GM12891 (cell line): Measurements from ENCODE around the gene PKNOX2. TPM values are rescaled to one million over a fixed set of nuclear protein-coding genes. Genes with fewer than 3 reads are reported as not detected.

Experiments used
- DNase-seq: peaks from one replicate; pipeline ENCODE4 v3.0.0; 2011; ENCODE audit warnings: low spot score; ENCODE audit not compliant: insufficient read length
- FAIRE-seq: peaks from 2 replicates; lab custom pipeline; 2011; peaks lifted over from hg19 to GRCh38; lab: Jason Lieb, UNC
- PAX5 ChIP-seq: IDR thresholded peaks from 2 replicates; pipeline ENCODE4 v1.6.1; 2011; ENCODE audit warnings: low read length, moderate library complexity, mild to moderate bottlenecking; ENCODE audit not compliant: insufficient read depth, severe bottlenecking
- POLR2A ChIP-seq: IDR thresholded peaks from 2 replicates; pipeline ENCODE4 v1.6.1; 2011; ENCODE audit warnings: low read depth, low read length, control low read depth
- POLR2AphosphoS5 ChIP-seq: IDR thresholded peaks from 2 replicates; pipeline ENCODE4 v1.6.1; 2011; ENCODE audit warnings: low read depth, low read length, control low read depth
- POU2F2 ChIP-seq: IDR thresholded peaks from 2 replicates; pipeline ENCODE4 v1.6.1; 2011; ENCODE audit warnings: low read depth, mild to moderate bottlenecking, control low read depth, low read length, moderate library complexity
- SPI1 ChIP-seq: IDR thresholded peaks from 2 replicates; pipeline ENCODE4 v1.6.1; 2011; ENCODE audit warnings: low read depth, low read length, control low read depth
- TAF1 ChIP-seq: IDR thresholded peaks from 2 replicates; pipeline ENCODE4 v1.6.1; 2011; ENCODE audit warnings: low read depth, low read length, control low read depth
- polyA plus RNA-seq: library from polyadenylated mRNA; unstranded; fragments of >200 nt; gene quantifications from one replicate; pipeline ENCODE4 v1.2.1, GENCODE V29; 2012; ENCODE audit warnings: low read depth, missing spikeins, inconsistent platforms; ENCODE audit not compliant: missing spikeins

The PKNOX2 gene
- not detected for polyA plus RNA-seq

GRCh38 chr11:125164422-125165110, at the start of gene PKNOX2:
PKNOX2 (plus strand) TSS chr11:125164751; CDS start chr11:125351306, 186,555 bp downstream.
- DNase-seq (peak; percentile 71), FAIRE-seq (peak; percentile 41)
- TF ChIP-seq TAF1 (no peak), POLR2A (no peak), POLR2AphosphoS5 (no peak), SPI1 (no peak), PAX5 (no peak), POU2F2 (no peak)

GRCh38 chr11:125117429-125117828, 47.1 kb upstream of the PKNOX2 start:
- DNase-seq (no peak), FAIRE-seq (no peak)
- no peak for TF ChIP-seq POLR2A
- TF ChIP-seq POLR2AphosphoS5: no peak
- no peak for TF ChIP-seq SPI1
- TF ChIP-seq TAF1: no peak
- TF ChIP-seq PAX5: no peak
- TF ChIP-seq POU2F2: no peak

GRCh38 chr11:125123194-125123946, 41.2 kb upstream of the PKNOX2 start:
- FAIRE-seq (no peak), DNase-seq (no peak)
- TF ChIP-seq POLR2AphosphoS5 (no peak), SPI1 (no peak), POU2F2 (no peak), PAX5 (no peak), POLR2A (no peak)

GRCh38 chr11:125123947-125124617, 40.5 kb upstream of the PKNOX2 start:
- FAIRE-seq: no peak
- TF ChIP-seq PAX5 (no peak), POLR2AphosphoS5 (no peak), TAF1 (no peak), POU2F2 (no peak), POLR2A (no peak), SPI1 (no peak)

GRCh38 chr11:125124618-125124992, 39.9 kb upstream of the PKNOX2 start:
- no peak for TF ChIP-seq POLR2AphosphoS5
- TF ChIP-seq TAF1: no peak
- no peak for TF ChIP-seq SPI1
- TF ChIP-seq POLR2A: no peak
- TF ChIP-seq POU2F2: no peak
- no peak for TF ChIP-seq PAX5
- DNase-seq (no peak), FAIRE-seq (no peak)

More at GRCh38 chr11:125123947-125124617, 40.5 kb upstream of the PKNOX2 start:
- DNase-seq: no peak

- DNase-seq (no peak), FAIRE-seq (no peak)
- no peak for TF ChIP-seq TAF1
- no peak for TF ChIP-seq POU2F2
- TF ChIP-seq SPI1: no peak
- no peak for TF ChIP-seq POLR2AphosphoS5
Observed at GRCh38 chr11:125128450-125128849, 36.1 kb upstream of the PKNOX2 start.

- DNase-seq (no peak), FAIRE-seq (no peak)
- TF ChIP-seq PAX5 (no peak), POLR2A (no peak), POU2F2 (no peak), TAF1 (no peak), POLR2AphosphoS5 (no peak), SPI1 (no peak)
Observed at GRCh38 chr11:125129316-125129993, 35.1 kb upstream of the PKNOX2 start.

GRCh38 chr11:125132071-125132470, 32.5 kb upstream of the PKNOX2 start:
- no peak for FAIRE-seq
- no peak for TF ChIP-seq POU2F2
- no peak for TF ChIP-seq POLR2AphosphoS5
- no peak for TF ChIP-seq PAX5
- no peak for TF ChIP-seq SPI1
- TF ChIP-seq POLR2A: no peak
- TF ChIP-seq TAF1: no peak
- DNase-seq: no peak

- DNase-seq: no peak
- TF ChIP-seq TAF1 (no peak), SPI1 (no peak), PAX5 (no peak), POLR2AphosphoS5 (no peak), POU2F2 (no peak), POLR2A (no peak)
- FAIRE-seq: no peak
Observed at GRCh38 chr11:125132596-125132995, 32.0 kb upstream of the PKNOX2 start.
